Endothelial cell of umbilical vein (primary cell): Measurements from ENCODE around the gene HECTD4. TPM values are rescaled to one million over a fixed set of nuclear protein-coding genes. Genes with fewer than 3 reads are reported as not detected.

ENCODE experiments used
- BruUV-seq: library from RNA; stranded (reverse); fragments of 400-500 nt; replicated peaks from 2 replicates; lab custom pipeline; 2021; lab: Mats Ljungman, UMichigan
- CTCF ChIA-PET: fragments of 300-600, 350-600 bp; sonication (Branson Sonifier 250); formaldehyde crosslinking; loops from one replicate; lab custom pipeline; 2021; ENCODE audit warnings: antibody characterized with exemption, inconsistent platforms; lab: Charles Lee
- POLR2A ChIA-PET: fragments of 300-600, 350-600 bp; sonication (Branson Sonifier 250); formaldehyde crosslinking; loops from one replicate; lab custom pipeline; 2021; ENCODE audit warnings: antibody characterized with exemption, inconsistent platforms; lab: Charles Lee
- DNase-seq: peaks from one replicate; pipeline ENCODE4 v3.0.0-alpha.2; 2011; ENCODE audit warnings: low read depth, low spot score
- FAIRE-seq: peaks from 2 replicates; lab custom pipeline; 2011; peaks lifted over from hg19 to GRCh38; lab: Jason Lieb, UNC
- H2AFZ ChIP-seq: 2 replicates; pipeline ENCODE4 v1.6.0; 2012; ENCODE audit warnings: low read depth, low read length, control low read depth, inconsistent platforms
- H3K27ac ChIP-seq: 2 replicates; pipeline ENCODE4 v1.5.1; 2011; ENCODE audit warnings: low read depth, mild to moderate bottlenecking, control low read depth, low read length, moderate library complexity; ENCODE audit not compliant: insufficient read depth
- H3K27me3 ChIP-seq, 2 experiments: 2 replicates each; pipeline versions ENCODE4 v1.6.0 to v1.6.1; 2011; ENCODE audit warnings: low read length in 2 of 2, mixed read lengths in 1 of 2; ENCODE audit not compliant: control insufficient read depth in 2 of 2, insufficient read depth in 2 of 2
- H3K36me3 ChIP-seq, 2 experiments: 2 replicates in 1 of 2; 3 replicates in 1 of 2; pipeline ENCODE4 v1.5.1; 2011; ENCODE audit warnings: low read length in 2 of 2, mild to moderate bottlenecking in 1 of 2, moderate library complexity in 1 of 2; ENCODE audit not compliant: control insufficient read depth in 2 of 2, insufficient read depth in 2 of 2; ENCODE audit errors: extremely low read depth in 1 of 2
- H3K4me1 ChIP-seq: 3 replicates; pipeline ENCODE4 v1.5.1; 2011; ENCODE audit warnings: mild to moderate bottlenecking, low read length; ENCODE audit not compliant: control insufficient read depth, insufficient read depth; ENCODE audit errors: extremely low read depth
- H3K4me2 ChIP-seq: 2 replicates; pipeline ENCODE4 v1.6.1; 2011; ENCODE audit warnings: low read length, control low read depth, mixed read lengths; ENCODE audit not compliant: insufficient read depth
- H3K4me3 ChIP-seq, 3 experiments: fragments of 200-600 bp in 1 of 3; sonication (generic), shearing (Covaris generic) in 1 of 3; replicated peaks in 1 of 3; 2 replicates each; pipeline ENCODE4 v1.5.1; 2011 to 2016; ENCODE audit warnings: control low read depth in 3 of 3, low read length in 3 of 3, mild to moderate bottlenecking in 2 of 3, inconsistent platforms in 1 of 3, low read depth in 1 of 3, moderate library complexity in 1 of 3; ENCODE audit not compliant: insufficient read depth in 1 of 3
- H3K79me2 ChIP-seq: 2 replicates; pipeline ENCODE4 v1.6.0; 2012; ENCODE audit warnings: low read length, inconsistent platforms; ENCODE audit not compliant: control insufficient read depth, insufficient read depth
- H3K9ac ChIP-seq: replicated peaks from 2 replicates; pipeline ENCODE3; 2011; ENCODE audit warnings: low read length, control low read depth; ENCODE audit not compliant: insufficient read depth; ENCODE audit errors: extremely low read depth
- H3K9me1 ChIP-seq: replicated peaks from 3 replicates; pipeline ENCODE4 v1.6.0; 2011; ENCODE audit warnings: mild to moderate bottlenecking, low read length; ENCODE audit not compliant: control insufficient read depth, insufficient read depth; ENCODE audit errors: extremely low read depth
- H3K9me3 ChIP-seq: replicated peaks from 2 replicates; pipeline ENCODE4 v1.5.1; 2012; ENCODE audit warnings: low read length, inconsistent platforms; ENCODE audit not compliant: control insufficient read depth, insufficient read depth
- H4K20me1 ChIP-seq: replicated peaks from 2 replicates; pipeline ENCODE3; 2011; ENCODE audit warnings: mild to moderate bottlenecking, low read length; ENCODE audit not compliant: control insufficient read depth, insufficient read depth; ENCODE audit errors: extremely low read depth
- EZH2 ChIP-seq: IDR thresholded peaks from 2 replicates; pipeline ENCODE4 v1.6.1; 2012; ENCODE audit warnings: borderline replicate concordance, low read depth, mild to moderate bottlenecking, moderate library complexity, low read length, inconsistent platforms; ENCODE audit not compliant: severe bottlenecking
- FOS ChIP-seq: IDR thresholded peaks from 2 replicates; pipeline ENCODE4 v1.6.1; 2011; ENCODE audit warnings: mild to moderate bottlenecking, low read length, moderate library complexity, borderline replicate concordance; ENCODE audit not compliant: insufficient read depth
- GATA2 ChIP-seq: IDR thresholded peaks from 2 replicates; pipeline ENCODE4 v1.7.0; 2011; ENCODE audit warnings: low read depth, mild to moderate bottlenecking, moderate library complexity, mixed read lengths, low read length; ENCODE audit not compliant: insufficient read length, insufficient read depth
- JUN ChIP-seq: IDR thresholded peaks from 2 replicates; pipeline ENCODE4 v1.6.1; 2011; ENCODE audit warnings: borderline replicate concordance, low read depth; ENCODE audit not compliant: insufficient read length, insufficient read depth
- MYC ChIP-seq: IDR thresholded peaks from one replicate; pipeline ENCODE4 v1.6.1; 2011; ENCODE audit warnings: mild to moderate bottlenecking, low read depth, low read length
- POLR2A ChIP-seq: IDR thresholded peaks from 2 replicates; pipeline ENCODE4 v1.6.1; 2012; ENCODE audit warnings: low read depth, mild to moderate bottlenecking, control low read depth, low read length
- POLR2AphosphoS5 ChIP-seq: IDR thresholded peaks from 2 replicates; pipeline ENCODE4 v1.6.1; 2012; ENCODE audit warnings: low read depth, mild to moderate bottlenecking, control low read depth, low read length, moderate library complexity; ENCODE audit not compliant: insufficient read depth
- dilution Hi-C: fragments of 300-500 bp; cut with MboI; formaldehyde crosslinking; loops from one replicate; pipeline ENCODE4 v1.15.0; 2019; ENCODE audit warnings: low sequenced_read_pairs; ENCODE audit not compliant: extremely low pct_ligation_motif_present
- intact Hi-C: fragments of 100-400 bp; cut with micrococcal nuclease; formaldehyde crosslinking; loops from one replicate; pipeline ENCODE4 v1.10.0; 2022
- polyA plus RNA-seq, 4 experiments: library from polyadenylated mRNA; depleted of rRNA in 3 of 4; stranded (reverse) in 3 of 4; unstranded in 1 of 4; fragments of >200 nt; gene quantifications; 2 replicates each; pipeline versions ENCODE4 v1.2.1 to v1.2.3, GENCODE V29; 2011 to 2012; ENCODE audit warnings: missing spikeins in 1 of 4
- total RNA-seq: library from RNA; stranded (reverse); gene quantifications from 2 replicates; pipeline ENCODE4 v1.2.3, GENCODE V29; 2021
- TF ChIP-seq, protein P1 (sequence below), 2 donors: IDR thresholded peaks; 1 replicate in 1 of 2; 2 replicates in 1 of 2; pipeline ENCODE4 v1.5.1; 2011; ENCODE audit warnings: low read length in 2 of 2, mild to moderate bottlenecking in 2 of 2, moderate library complexity in 2 of 2, control low read depth in 1 of 2, inconsistent platforms in 1 of 2, low read depth in 1 of 2; ENCODE audit not compliant: insufficient read depth in 1 of 2; ENCODE audit errors: extremely low read depth in 1 of 2
- TF ChIP-seq, protein P2 (sequence below): IDR thresholded peaks from 2 replicates; pipeline ENCODE4 v1.6.1; 2011; ENCODE audit not compliant: insufficient read depth, insufficient read length

Gene HECTD4
- total and polyA plus RNA-seq, 2 donors (not counting 3 experiments of a cell fraction or from before 2014, with no cell fraction given) = 9.7 to 47.7 TPM

DNA sequence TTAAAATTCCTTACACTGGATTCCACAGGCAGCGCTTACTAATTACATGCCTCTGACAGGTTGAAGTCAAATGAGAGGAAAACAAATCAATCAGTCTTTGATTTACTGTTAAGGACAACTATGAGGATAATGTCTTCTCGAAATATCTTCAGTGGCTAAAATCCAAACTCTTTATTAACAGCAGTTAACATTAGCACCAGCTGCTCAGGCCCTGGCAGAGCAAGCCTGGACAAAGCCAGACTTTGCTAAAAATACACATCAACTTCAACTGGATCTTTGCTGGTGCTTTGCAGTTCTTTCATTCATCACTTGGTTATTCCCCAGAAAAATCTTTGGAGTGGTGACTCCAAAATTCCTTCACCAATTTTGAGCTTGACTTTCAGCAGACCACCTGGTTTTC is 98.7 kb downstream of the HECTD4 start:
- intact Hi-C loops (no loop called here), dilution Hi-C loops (no loop called here)
- no TSS peak for BruUV-seq
- no peak overlapping the region for H3K4me2 ChIP-seq
- no peaks in the 10 kb centered on the region for H3K9me3 ChIP-seq
- TF ChIP-seq GATA2 = no peak
- TF ChIP-seq, protein P1, sequence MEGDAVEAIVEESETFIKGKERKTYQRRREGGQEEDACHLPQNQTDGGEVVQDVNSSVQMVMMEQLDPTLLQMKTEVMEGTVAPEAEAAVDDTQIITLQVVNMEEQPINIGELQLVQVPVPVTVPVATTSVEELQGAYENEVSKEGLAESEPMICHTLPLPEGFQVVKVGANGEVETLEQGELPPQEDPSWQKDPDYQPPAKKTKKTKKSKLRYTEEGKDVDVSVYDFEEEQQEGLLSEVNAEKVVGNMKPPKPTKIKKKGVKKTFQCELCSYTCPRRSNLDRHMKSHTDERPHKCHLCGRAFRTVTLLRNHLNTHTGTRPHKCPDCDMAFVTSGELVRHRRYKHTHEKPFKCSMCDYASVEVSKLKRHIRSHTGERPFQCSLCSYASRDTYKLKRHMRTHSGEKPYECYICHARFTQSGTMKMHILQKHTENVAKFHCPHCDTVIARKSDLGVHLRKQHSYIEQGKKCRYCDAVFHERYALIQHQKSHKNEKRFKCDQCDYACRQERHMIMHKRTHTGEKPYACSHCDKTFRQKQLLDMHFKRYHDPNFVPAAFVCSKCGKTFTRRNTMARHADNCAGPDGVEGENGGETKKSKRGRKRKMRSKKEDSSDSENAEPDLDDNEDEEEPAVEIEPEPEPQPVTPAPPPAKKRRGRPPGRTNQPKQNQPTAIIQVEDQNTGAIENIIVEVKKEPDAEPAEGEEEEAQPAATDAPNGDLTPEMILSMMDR (IDR thresholded peaks at IDR 0.05; ENCODE audit: extremely low read depth in 1 of 2, insufficient read depth in 1 of 2, low read depth in 1 of 2, low read length in 2 of 2) = no peak
- no peak for TF ChIP-seq FOS
- no peak for TF ChIP-seq EZH2
- TF ChIP-seq JUN = no peak
- no peak for TF ChIP-seq POLR2A
- TF ChIP-seq MYC = no peak
- TF ChIP-seq POLR2AphosphoS5 = no peak
- TF ChIP-seq, protein P2, sequence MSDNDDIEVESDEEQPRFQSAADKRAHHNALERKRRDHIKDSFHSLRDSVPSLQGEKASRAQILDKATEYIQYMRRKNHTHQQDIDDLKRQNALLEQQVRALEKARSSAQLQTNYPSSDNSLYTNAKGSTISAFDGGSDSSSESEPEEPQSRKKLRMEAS = no peak
- H3K9ac ChIP-seq = no peak overlapping the region
- H3K4me3 ChIP-seq = no peak overlapping the region
- no peaks in the 10 kb centered on the region for H3K27me3 ChIP-seq
- no peak for FAIRE-seq
- no peaks in the 10 kb centered on the region for H3K79me2 ChIP-seq
- no peaks in the 10 kb centered on the region for H4K20me1 ChIP-seq
- ChIA-PET CTCF (interaction anchor here (0.7 kb wide), 1 partner anchor 104 kb away, joined by 4 read pairs; no protein-coding TSS in a partner anchor), POLR2A (no interaction called here)
- no peak for DNase-seq
- H3K27ac ChIP-seq = no peak overlapping the region
- H3K36me3 ChIP-seq = no peaks in the 10 kb centered on the region
- H3K4me1 ChIP-seq = no peaks in the 10 kb centered on the region
- no peak overlapping the region for H2AFZ ChIP-seq
- no peaks in the 10 kb centered on the region for H3K9me1 ChIP-seq
